ENCODE measurements around the gene RNF157. TPM values are rescaled to one million over a fixed set of nuclear protein-coding genes. Genes with fewer than 3 reads are reported as not detected.

RNF157 gene
- total RNA-seq, 1 donor from 2014 or later, result 0.96 TPM

Other genes with a start within 250 kb of the RNF157 start
- not detected for gene CDK3, start 239.6 kb downstream of the RNF157 start, total RNA-seq (ENCODE audit: insufficient read depth, low replicate concordance)
- 13.7 TPM for gene EVPL, start 213.2 kb downstream of the RNF157 start, total RNA-seq (ENCODE audit: insufficient read depth, low replicate concordance)
- gene SRP68, start 168.0 kb downstream of the RNF157 start, total RNA-seq (ENCODE audit: insufficient read depth, low replicate concordance), result 18.3 TPM
- gene GALR2, start 165.7 kb downstream of the RNF157 start, total RNA-seq (ENCODE audit: insufficient read depth, low replicate concordance), result 6.7 TPM
- gene ZACN, start 161.3 kb downstream of the RNF157 start, total RNA-seq (ENCODE audit: insufficient read depth, low replicate concordance), result 1.7 TPM
- gene EXOC7, start 136.7 kb downstream of the RNF157 start, total RNA-seq (ENCODE audit: insufficient read depth, low replicate concordance), result 64.5 TPM
- gene FOXJ1, start 99.2 kb downstream of the RNF157 start, total RNA-seq (ENCODE audit: insufficient read depth, low replicate concordance), result 0.48 TPM
- gene UBALD2, start 24.9 kb upstream of the RNF157 start, total RNA-seq (ENCODE audit: insufficient read depth, low replicate concordance), result 8.2 TPM
- gene QRICH2, start 67.8 kb upstream of the RNF157 start, total RNA-seq (ENCODE audit: insufficient read depth, low replicate concordance), result 0.48 TPM
- 30.8 TPM for gene PRPSAP1, start 113.4 kb upstream of the RNF157 start, total RNA-seq (ENCODE audit: insufficient read depth, low replicate concordance)
- gene SPHK1, start 144.1 kb upstream of the RNF157 start, total RNA-seq (ENCODE audit: insufficient read depth, low replicate concordance), result 2.9 TPM
- gene UBE2O, start 212.7 kb upstream of the RNF157 start, total RNA-seq (ENCODE audit: insufficient read depth, low replicate concordance), result 13.5 TPM
- not detected for gene AANAT, start 227.1 kb upstream of the RNF157 start, total RNA-seq (ENCODE audit: insufficient read depth, low replicate concordance)